Measurements from ENCODE around the gene SSR4.

The SSR4 gene

GRCh38 chrX:153768311-153769157, 25.9 kb upstream of the SSR4 start:
- TF ChIP-seq CTCF (IDR thresholded peaks at IDR 0.05; ENCODE audit: low read depth, low read length, missing control alignments): no peak
- no peak overlapping the region for H3K4me3 ChIP-seq (ENCODE audit: low read depth, low read length)
- H3K36me3 ChIP-seq (replicated peaks): no peaks in the 10 kb centered on the region
- no peak overlapping the region for H3K27ac ChIP-seq
- DNase-seq: no peak
- in situ Hi-C loops (cut with HindIII; ENCODE audit: low pct_ligation_motif_present, low sequenced_read_pairs): no loop called here
- H3K27me3 ChIP-seq (replicated peaks): no peaks in the 10 kb centered on the region

- H3K27ac ChIP-seq: no peak overlapping the region
- no peak for TF ChIP-seq CTCF (IDR thresholded peaks at IDR 0.05; ENCODE audit: low read depth, low read length, missing control alignments)
- in situ Hi-C loops (cut with HindIII; ENCODE audit: low pct_ligation_motif_present, low sequenced_read_pairs): no loop called here
- no peaks in the 10 kb centered on the region for H3K36me3 ChIP-seq (replicated peaks)
- DNase-seq: no peak
- H3K4me3 ChIP-seq (ENCODE audit: low read depth, low read length): no peak overlapping the region
- H3K27me3 ChIP-seq (replicated peaks): no peaks in the 10 kb centered on the region
Observed at GRCh38 chrX:153769158-153769864, 25.2 kb upstream of the SSR4 start.

- in situ Hi-C loops (cut with HindIII; ENCODE audit: low pct_ligation_motif_present, low sequenced_read_pairs): no loop called here
- no peak for DNase-seq
- no peak for TF ChIP-seq CTCF (IDR thresholded peaks at IDR 0.05; ENCODE audit: low read depth, low read length, missing control alignments)
Observed at GRCh38 chrX:153769865-153770600, 24.4 kb upstream of the SSR4 start.

GRCh38 chrX:153770601-153771414, 23.7 kb upstream of the SSR4 start:
- H3K4me3 ChIP-seq (ENCODE audit: low read depth, low read length): no peak overlapping the region
- DNase-seq: no peak
- no peaks in the 10 kb centered on the region for H3K36me3 ChIP-seq (replicated peaks)
- H3K27me3 ChIP-seq (replicated peaks): no peaks in the 10 kb centered on the region
- in situ Hi-C loops (cut with HindIII; ENCODE audit: low pct_ligation_motif_present, low sequenced_read_pairs): no loop called here
- H3K27ac ChIP-seq: no peak overlapping the region
- TF ChIP-seq CTCF (IDR thresholded peaks at IDR 0.05; ENCODE audit: low read depth, low read length, missing control alignments): no peak

More at GRCh38 chrX:153769865-153770600, 24.4 kb upstream of the SSR4 start:
- Histone ChIP-seq H3K27me3 (replicated peaks) (no peaks in the 10 kb centered on the region), H3K4me3 (ENCODE audit: low read depth, low read length) (no peak overlapping the region), H3K36me3 (replicated peaks) (no peaks in the 10 kb centered on the region), H3K27ac (no peak overlapping the region)
